HG02763 (cell line): ENCODE data around the gene EEF1A1.
"Not testable (repeated sequence)": the region's sequence is repeated elsewhere in the genome, so short reads cannot be mapped to it uniquely, and the experiment has no call there.

Experiments used
- ATAC-seq: cut with Tn5 transposase; IDR thresholded peaks from one replicate; pipeline ENCODE4 v1.9.1; 2021; ENCODE audit warnings: mild to moderate bottlenecking, moderate library complexity; ENCODE audit not compliant: unreplicated experiment

The EEF1A1 gene

GRCh38 chr6:73506246-73506645 is 14.6 kb downstream of the EEF1A1 start:
- ATAC-seq, result no peak

DNA sequence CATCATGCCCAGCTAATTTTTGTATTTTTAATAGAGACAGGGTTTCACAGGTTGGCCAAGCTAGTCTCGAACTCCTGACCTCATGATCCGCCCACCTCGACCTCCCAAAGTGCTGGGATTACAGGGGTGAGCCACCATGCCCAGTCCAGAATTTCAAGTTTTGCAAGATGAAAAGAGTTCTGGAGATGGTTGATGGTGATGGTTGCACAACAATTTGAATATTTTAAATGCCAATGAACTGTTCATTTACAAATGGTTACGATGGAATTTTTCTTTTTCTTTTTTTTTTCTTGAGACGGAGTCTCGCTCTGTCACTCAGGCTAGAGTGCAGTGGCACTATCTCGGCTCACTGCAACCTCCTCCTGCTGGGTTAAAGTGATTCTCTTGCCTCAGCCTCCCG is 15.1 kb downstream of the EEF1A1 start:
- not testable (repeated sequence) for ATAC-seq

GRCh38 chr6:73505142-73505541 is 15.7 kb downstream of the EEF1A1 start:
- ATAC-seq, result no peak

GRCh38 chr6:73504160-73504559 is 16.7 kb downstream of the EEF1A1 start:
- no peak for ATAC-seq

DNA sequence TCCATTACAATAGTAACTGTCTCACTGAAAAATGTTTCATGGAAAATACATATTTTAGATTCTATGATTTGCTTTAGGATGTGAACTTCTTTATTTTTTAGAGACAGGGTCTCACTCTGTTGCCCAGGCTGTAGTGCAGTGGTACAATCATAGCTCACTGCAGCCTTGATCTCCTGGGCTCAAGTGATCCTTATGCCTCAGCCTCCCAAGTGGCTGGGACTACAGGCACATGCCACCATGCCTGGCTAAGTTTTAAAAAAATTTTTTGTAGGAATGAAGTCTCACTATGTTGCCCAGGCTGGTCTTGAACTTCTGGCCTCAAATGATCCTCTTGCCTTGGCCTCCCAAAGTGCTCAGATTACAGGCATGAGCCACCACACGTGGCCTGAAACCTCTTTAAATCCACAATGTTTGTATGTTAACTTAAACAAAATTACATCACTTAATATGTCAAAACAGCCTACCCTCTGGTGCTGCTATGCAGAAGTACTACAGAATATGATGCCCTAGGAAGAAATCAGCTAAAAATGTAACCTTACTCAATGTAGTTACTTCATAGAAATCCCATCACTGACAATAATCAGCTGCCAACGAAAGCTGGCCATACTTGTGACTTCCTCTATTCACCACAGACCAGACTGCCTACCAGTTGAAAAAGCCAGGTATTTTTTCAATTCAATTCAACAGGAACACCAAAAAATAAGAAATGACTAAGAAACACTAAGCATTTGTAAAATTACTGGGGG is 17.6 kb downstream of the EEF1A1 start:
- ATAC-seq, result no peak

DNA sequence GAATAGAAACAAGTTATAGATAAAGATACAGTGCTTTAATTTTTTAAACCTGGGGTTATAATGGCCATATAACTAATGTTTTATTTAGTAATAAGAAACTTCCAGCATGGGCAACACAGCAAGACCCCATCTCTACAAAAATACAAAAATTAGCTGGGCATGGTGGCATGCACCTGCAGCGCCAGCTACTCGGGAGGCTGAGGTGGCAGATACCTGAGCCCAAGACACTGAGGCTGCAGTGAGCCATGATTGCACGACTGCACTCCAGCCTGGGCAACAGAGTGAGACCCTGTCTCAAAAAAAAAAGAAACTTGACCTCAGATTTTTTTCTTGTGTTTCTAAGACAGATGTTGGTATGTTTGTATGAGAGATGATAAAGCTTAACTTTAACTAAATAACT is 22.9 kb downstream of the EEF1A1 start:
- no peak for ATAC-seq

- ATAC-seq, result no peak
Observed at GRCh38 chr6:73491377-73491776, 29.5 kb downstream of the EEF1A1 start.

GRCh38 chr6:73487473-73487872 is 33.4 kb downstream of the EEF1A1 start:
- no peak for ATAC-seq

DNA sequence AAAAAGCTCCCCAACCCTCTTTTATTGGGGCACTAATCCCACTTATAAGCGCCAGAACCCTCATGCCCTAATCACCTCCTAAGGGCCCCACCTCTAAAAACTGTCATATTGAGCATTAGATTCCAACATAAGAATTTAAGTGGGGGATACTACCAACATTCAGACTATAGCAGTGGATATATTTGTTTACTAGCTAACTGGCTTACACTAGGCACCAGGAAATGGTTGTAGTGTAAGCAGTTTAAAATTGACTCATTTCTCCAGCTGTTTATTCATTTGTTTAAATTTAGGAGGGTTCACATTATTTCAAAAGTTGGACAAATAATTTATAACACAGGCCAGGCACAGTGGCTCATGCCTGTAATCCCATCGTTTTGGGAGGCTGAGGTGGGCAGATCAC is 36.4 kb downstream of the EEF1A1 start:
- ATAC-seq, result no peak

- no peak for ATAC-seq
Observed at GRCh38 chr6:73481969-73482368, 38.9 kb downstream of the EEF1A1 start.

GRCh38 chr6:73477407-73477806 is 43.4 kb downstream of the EEF1A1 start:
- ATAC-seq, result no peak

- no peak for ATAC-seq
Observed at GRCh38 chr6:73476723-73477122, 44.1 kb downstream of the EEF1A1 start.

- ATAC-seq, result peak; percentile 90
Observed at GRCh38 chr6:73471686-73472290, 49.0 kb downstream of the EEF1A1 start.
